Stimulated activated CD8-positive, alpha-beta memory T cell treated with anti-CD3 and anti-CD28 coated beads, Interleukin-2, amount 100 ng/mL, for 48 hours (primary cell): ENCODE measurements around the gene MYBL2.

Source experiments
- DNase-seq, 2 donors: peaks; one replicate each; pipeline ENCODE4 v3.0.0-alpha.2; 2020; ENCODE audit warnings: low read depth in 2 of 2

Gene MYBL2

GRCh38 chr20:43723186-43723585 is 56.3 kb downstream of the MYBL2 start:
- DNase-seq = no peak

GRCh38 chr20:43723735-43724134 is 56.8 kb downstream of the MYBL2 start:
- DNase-seq = no peak

GRCh38 chr20:43724383-43724782 is 57.5 kb downstream of the MYBL2 start:
- DNase-seq = no peak

GRCh38 chr20:43725666-43726065 is 58.8 kb downstream of the MYBL2 start:
- no peak for DNase-seq

GRCh38 chr20:43726333-43726732 is 59.4 kb downstream of the MYBL2 start:
- no peak for DNase-seq

- no peak for DNase-seq
These were observed 60.0 kb downstream of the MYBL2 start, which contains the start of gene GTSF1L for GRCh38 chr20:43726811-43727338. TSS of gene GTSF1L (minus strand) at chr20:43727002. CDS start at chr20:43726694, 308 bp downstream.

- DNase-seq = no peak
These were observed 61.2 kb downstream of the MYBL2 start for GRCh38 chr20:43727980-43728590.

GRCh38 chr20:43728686-43729255 is 61.9 kb downstream of the MYBL2 start:
- DNase-seq = no peak

GRCh38 chr20:43731469-43731868 is 64.6 kb downstream of the MYBL2 start:
- no peak for DNase-seq

- no peak for DNase-seq
These were observed 65.0 kb downstream of the MYBL2 start for GRCh38 chr20:43731927-43732326.

GRCh38 chr20:43736588-43737158 is 69.8 kb downstream of the MYBL2 start:
- peak in 1 of 2 donors; percentile 33 for DNase-seq

GRCh38 chr20:43737925-43738324 is 71.0 kb downstream of the MYBL2 start:
- no peak for DNase-seq

- no peak for DNase-seq
These were observed 72.3 kb downstream of the MYBL2 start for GRCh38 chr20:43739148-43739749.

- no peak for DNase-seq
These were observed 73.7 kb downstream of the MYBL2 start for GRCh38 chr20:43740642-43741041.

GRCh38 chr20:43744151-43744611 is 77.3 kb downstream of the MYBL2 start:
- peak in 1 of 2 donors; percentile 43 for DNase-seq

GRCh38 chr20:43744966-43745730 is 78.2 kb downstream of the MYBL2 start:
- DNase-seq = no peak

- no peak for DNase-seq
These were observed 79.6 kb downstream of the MYBL2 start for GRCh38 chr20:43746344-43747137.

- DNase-seq = no peak
These were observed 81.4 kb downstream of the MYBL2 start for GRCh38 chr20:43748274-43748673.

- DNase-seq = peak; percentile 82 to 88
These were observed 82.9 kb downstream of the MYBL2 start for GRCh38 chr20:43749734-43750294.

- DNase-seq = no peak
These were observed 83.9 kb downstream of the MYBL2 start for GRCh38 chr20:43750774-43751166.
